Endometrial microvascular endothelial cells (primary cell): ENCODE results near the gene TADA2A. TPM values are rescaled to one million over a fixed set of nuclear protein-coding genes. Genes with fewer than 3 reads are reported as not detected.
"Not testable (repeated sequence)": the region's sequence is repeated elsewhere in the genome, so short reads cannot be mapped to it uniquely, and the experiment has no call there.

ENCODE experiments used
- in situ Hi-C: cut with HindIII; loops from 2 replicates; pipeline ENCODE4 v1.10.0; 2017; ENCODE audit warnings: low sequenced_read_pairs, low pct_unique_long_range_greater_than_20kb; ENCODE audit errors: inconsistent ontology term
- total RNA-seq: library from RNA; depleted of rRNA; stranded (reverse); fragments of >200 nt; gene quantifications from one replicate; pipeline ENCODE4 v1.2.3, GENCODE V29; 2015; ENCODE audit errors: inconsistent ontology term

Gene TADA2A
- total RNA-seq, 1 donor from 2014 or later, result 12.7 TPM

GRCh38 chr17:37488009-37488604 lies 81.4 kb downstream of the TADA2A start:
- in situ Hi-C loops, result no loop called here

DNA sequence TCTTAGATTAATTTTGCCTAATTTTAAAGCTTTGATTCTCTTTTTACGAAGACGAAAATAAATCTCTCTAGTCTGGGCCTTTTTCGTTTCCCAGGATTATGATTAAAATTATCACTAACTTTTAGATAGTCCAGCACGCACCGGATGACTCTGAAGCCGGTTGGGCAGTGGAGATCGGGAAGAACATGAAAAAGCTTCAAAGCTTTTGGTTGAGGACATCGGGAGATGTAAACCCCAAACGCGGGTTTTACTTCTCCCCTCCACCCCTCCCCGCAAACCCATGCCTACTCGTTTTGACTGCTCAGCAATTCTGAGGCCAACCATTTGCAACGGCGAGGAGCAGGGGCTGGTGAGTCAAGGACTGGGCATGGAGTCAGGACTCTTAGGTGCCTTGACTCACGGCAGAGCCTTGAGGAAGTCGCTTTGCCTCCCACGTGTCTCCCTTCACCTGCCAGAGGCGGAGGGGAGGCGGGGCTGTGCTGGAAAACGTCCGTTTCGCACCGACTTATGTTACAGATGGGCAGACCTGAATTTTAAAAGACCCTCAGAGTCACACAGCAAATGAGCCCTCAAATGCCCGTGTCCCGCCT lies 82.0 kb downstream of the TADA2A start:
- in situ Hi-C loops, result no loop called here

GRCh38 chr17:37489197-37490001 lies 82.7 kb downstream of the TADA2A start, which contains the start of gene DUSP14:
TSS of gene DUSP14 (plus strand) at chr17:37489891. CDS start at chr17:37512273, 22,382 bp downstream.
- in situ Hi-C loops, result no loop called here

- in situ Hi-C loops, result no loop called here
Observed at GRCh38 chr17:37490022-37490587, 83.4 kb downstream of the TADA2A start.

- in situ Hi-C loops, result no loop called here
Observed at GRCh38 chr17:37490638-37491614, 84.2 kb downstream of the TADA2A start.

DNA sequence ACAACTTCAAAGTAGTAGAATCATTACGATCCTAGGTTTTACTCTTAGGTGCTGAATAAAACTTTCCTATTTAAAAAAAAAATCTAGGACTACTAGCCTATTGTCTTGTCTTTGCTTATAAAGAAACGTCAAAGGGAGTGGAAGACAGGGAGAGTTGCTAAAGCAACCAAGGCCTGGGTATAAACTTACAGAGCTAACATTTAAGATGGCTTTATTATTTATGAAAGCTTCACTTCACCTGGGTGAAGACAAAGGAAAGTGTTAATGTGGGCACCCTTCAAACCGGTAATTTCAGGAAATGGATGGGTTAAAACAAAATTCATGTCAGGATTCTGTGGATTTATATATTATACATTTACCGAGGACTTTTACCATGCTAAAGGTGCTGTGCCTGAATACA lies 85.5 kb downstream of the TADA2A start:
- in situ Hi-C loops, result no loop called here

GRCh38 chr17:37493249-37494027 lies 86.8 kb downstream of the TADA2A start:
- in situ Hi-C loops, result no loop called here

DNA sequence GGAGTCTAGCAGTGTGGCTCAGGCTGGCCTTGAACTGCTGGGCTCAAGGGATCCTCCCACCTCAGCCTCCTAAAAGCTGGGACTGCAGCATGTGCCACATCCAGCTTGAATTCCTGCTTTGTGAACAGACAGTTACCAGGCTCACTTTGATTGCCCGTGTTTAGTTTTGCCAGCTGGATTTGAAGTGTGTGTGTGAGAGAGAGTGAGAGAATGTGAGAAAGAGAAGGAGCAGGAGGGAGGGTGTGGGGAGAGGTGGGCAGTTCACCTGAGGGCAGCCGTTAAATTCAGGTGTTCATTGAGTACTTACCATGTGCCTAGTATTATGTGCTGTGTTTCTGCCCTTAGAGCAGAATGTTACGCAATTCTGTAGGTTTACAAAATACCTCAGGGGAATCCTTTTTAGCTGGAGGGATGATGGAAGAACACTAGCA lies 87.7 kb downstream of the TADA2A start:
- in situ Hi-C loops, result no loop called here

GRCh38 chr17:37494971-37495370 lies 88.3 kb downstream of the TADA2A start:
- in situ Hi-C loops, result no loop called here

DNA sequence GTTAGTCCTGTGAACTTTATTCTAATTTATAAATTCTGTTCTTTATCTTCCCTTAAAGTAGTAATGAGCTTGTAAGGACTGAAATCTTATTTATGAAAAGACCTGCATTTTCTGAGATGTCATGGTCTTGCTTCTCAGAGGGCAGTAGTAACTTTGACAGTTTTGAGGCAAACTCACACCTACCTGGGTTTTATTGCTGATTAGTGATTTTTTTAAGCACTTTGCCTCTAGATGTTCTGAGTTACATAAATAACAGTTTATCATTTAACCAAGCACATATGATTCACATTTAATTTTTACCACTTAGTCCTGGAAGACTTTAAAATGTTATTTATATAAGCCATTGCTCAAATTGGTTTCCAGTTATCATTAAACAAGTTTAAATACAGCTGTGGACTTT lies 93.7 kb downstream of the TADA2A start:
- in situ Hi-C loops, result no loop called here

GRCh38 chr17:37502009-37502936 lies 95.6 kb downstream of the TADA2A start:
- in situ Hi-C loops, result no loop called here

- in situ Hi-C loops, result no loop called here
Observed at GRCh38 chr17:37503148-37503547, 96.5 kb downstream of the TADA2A start.

DNA sequence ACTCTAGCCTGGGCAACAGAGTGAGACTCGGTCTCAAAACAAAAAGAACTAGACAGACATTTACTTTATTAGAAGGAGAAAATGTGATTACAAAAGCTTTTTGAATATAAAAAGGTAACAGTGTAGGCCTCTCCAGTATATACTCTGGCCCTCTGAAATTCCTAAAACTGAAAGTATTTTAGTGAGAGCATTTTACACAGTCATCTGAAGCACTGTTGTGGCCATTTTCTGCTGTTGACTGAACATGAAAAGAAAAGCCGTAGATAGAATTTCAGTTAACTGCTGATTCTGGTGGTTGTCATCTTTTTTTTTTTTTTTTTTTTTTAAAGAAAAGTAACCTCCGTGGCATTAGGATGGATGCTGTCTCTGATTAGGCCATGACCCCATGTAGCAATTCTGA lies 98.6 kb downstream of the TADA2A start:
- in situ Hi-C loops, result no loop called here

DNA sequence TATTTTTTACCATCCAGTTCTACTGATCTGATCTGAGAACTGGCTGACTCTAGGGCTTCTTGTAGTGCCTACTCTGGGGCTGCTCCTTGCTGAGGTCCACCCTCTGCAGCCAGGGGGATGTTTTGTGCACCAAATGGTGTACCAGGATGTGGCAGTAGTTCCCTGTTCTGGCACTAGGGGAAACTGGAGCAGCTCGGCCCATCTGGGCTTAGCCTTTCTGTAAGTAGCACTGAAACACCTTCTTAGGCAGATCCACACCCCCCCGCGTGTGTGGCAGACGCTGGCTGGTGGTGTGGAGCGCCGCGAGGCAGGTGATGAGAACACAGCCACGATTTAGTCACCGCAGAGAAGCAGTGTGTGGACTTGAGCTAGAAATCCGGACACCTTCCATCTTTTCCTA lies 100.0 kb downstream of the TADA2A start:
- in situ Hi-C loops, result no loop called here

DNA sequence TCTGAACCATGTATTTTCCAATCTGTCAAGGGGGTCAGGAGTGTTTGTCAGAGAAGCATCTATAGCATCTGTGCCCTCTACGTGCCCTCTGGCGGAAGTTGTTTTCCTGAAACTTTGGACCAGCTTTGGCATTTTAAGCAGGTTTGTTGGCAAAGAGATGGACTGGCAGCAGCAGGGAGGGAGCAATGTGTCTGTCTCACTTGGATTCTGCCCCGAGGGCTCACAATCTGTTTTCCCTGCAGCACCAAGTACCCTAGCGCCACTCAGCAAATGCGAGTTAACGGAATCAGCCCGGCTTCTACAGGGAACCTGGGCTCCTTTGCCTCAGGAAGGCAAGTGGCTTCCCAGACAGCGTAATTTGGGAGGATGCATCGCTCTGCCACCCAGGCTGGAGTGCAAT lies 100.4 kb downstream of the TADA2A start:
- in situ Hi-C loops, result no loop called here

DNA sequence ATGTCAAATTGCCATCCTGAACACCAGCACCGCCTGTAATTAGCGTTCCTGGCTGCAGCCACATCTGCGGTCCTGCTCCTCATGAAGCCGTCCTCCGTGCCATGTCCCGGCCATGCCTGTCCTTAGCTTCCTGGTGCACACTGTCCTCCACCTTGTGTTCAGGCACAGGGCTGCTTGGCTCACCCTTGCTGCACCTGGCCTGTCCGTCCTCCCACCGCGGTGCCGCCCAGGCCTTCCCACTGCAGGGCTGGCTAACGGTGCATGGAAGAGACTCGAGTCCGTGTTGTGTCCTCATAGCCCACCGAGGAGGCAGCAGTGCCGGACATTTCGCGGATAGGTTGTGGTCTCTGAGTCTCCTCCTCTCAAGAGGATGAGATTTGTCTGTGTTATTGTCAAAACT lies 103.4 kb downstream of the TADA2A start:
- in situ Hi-C loops, result no loop called here

- in situ Hi-C loops, result not testable (repeated sequence)
Observed at GRCh38 chr17:37511642-37512041, 105.0 kb downstream of the TADA2A start.
